HEK293T (cell line): ENCODE data around the gene WRAP73.

Experiments used
- CTCF ChIA-PET: fragments of 350-600 bp; formaldehyde crosslinking; extraction: SDS; loops from one replicate; lab custom pipeline; 2021; ENCODE audit warnings: antibody characterized with exemption, inconsistent platforms; lab: Yijun Ruan, JAX
- POLR2A ChIA-PET: fragments of 350-600 bp; formaldehyde crosslinking; extraction: SDS; loops from one replicate; lab custom pipeline; 2020; ENCODE audit warnings: antibody characterized with exemption, inconsistent platforms; lab: Yijun Ruan, JAX
- DNase-seq: peaks from one replicate; pipeline ENCODE4 v3.0.0; 2012; ENCODE audit warnings: mixed read lengths; ENCODE audit errors: extremely low spot score
- ARNT ChIP-seq: fragments of 450-650 bp; IDR thresholded peaks from 2 replicates; pipeline ENCODE4 v1.6.1; 2017; ENCODE audit warnings: mild to moderate bottlenecking
- BHLHE40 ChIP-seq: fragments of 450-650 bp; IDR thresholded peaks from 2 replicates; pipeline ENCODE4 v1.6.1; 2016; ENCODE audit warnings: mild to moderate bottlenecking, moderate library complexity, borderline replicate concordance
- CTBP1 ChIP-seq: fragments of 450-650 bp; IDR thresholded peaks from 2 replicates; pipeline ENCODE4 v1.6.1; 2016; ENCODE audit warnings: borderline replicate concordance
- ELF4 ChIP-seq: fragments of 450-650 bp; IDR thresholded peaks from 2 replicates; pipeline ENCODE4 v1.6.1; 2017; ENCODE audit warnings: antibody characterized with exemption
- FOXA1 ChIP-seq: fragments of 450-650 bp; IDR thresholded peaks from 2 replicates; pipeline ENCODE4 v1.6.1; 2016; ENCODE audit warnings: mild to moderate bottlenecking
- FOXK2 ChIP-seq: fragments of 450-650 bp; IDR thresholded peaks from 2 replicates; pipeline ENCODE4 v1.6.1; 2016; ENCODE audit warnings: mild to moderate bottlenecking
- FOXM1 ChIP-seq: fragments of 450-650 bp; IDR thresholded peaks from 2 replicates; pipeline ENCODE4 v1.6.1; 2017; ENCODE audit warnings: mild to moderate bottlenecking, borderline replicate concordance
- HDGF ChIP-seq: fragments of 450-650 bp; IDR thresholded peaks from 2 replicates; pipeline ENCODE4 v1.6.1; 2017; ENCODE audit warnings: antibody characterized with exemption, borderline replicate concordance
- L3MBTL2 ChIP-seq: fragments of 450-650 bp; conservative IDR thresholded peaks from 2 replicates; pipeline ENCODE4 v1.6.1; 2016; ENCODE audit warnings: mild to moderate bottlenecking
- LEF1 ChIP-seq: fragments of 450-650 bp; IDR thresholded peaks from 2 replicates; pipeline ENCODE4 v1.6.1; 2017; ENCODE audit warnings: mild to moderate bottlenecking, borderline replicate concordance
- NFRKB ChIP-seq: fragments of 450-650 bp; IDR thresholded peaks from 2 replicates; pipeline ENCODE4 v1.6.1; 2016; ENCODE audit warnings: mild to moderate bottlenecking, moderate library complexity
- SP1 ChIP-seq: fragments of 450-650 bp; IDR thresholded peaks from 2 replicates; pipeline ENCODE4 v1.6.1; 2017
- SUZ12 ChIP-seq: fragments of 450-650 bp; IDR thresholded peaks from 2 replicates; pipeline ENCODE4 v1.6.1; 2016; ENCODE audit warnings: mild to moderate bottlenecking
- TARDBP ChIP-seq: fragments of 450-650 bp; IDR thresholded peaks from 2 replicates; pipeline ENCODE4 v1.6.1; 2016
- ZNF384 ChIP-seq: fragments of 450-650 bp; IDR thresholded peaks from 2 replicates; pipeline ENCODE4 v1.6.1; 2016
- TF ChIP-seq, protein P1 (sequence below): fragments of 450-650 bp; IDR thresholded peaks from 2 replicates; pipeline ENCODE4 v1.6.1; 2016

The WRAP73 gene

GRCh38 chr1:3673381-3674099 is 23.6 kb upstream of the WRAP73 start:
- ChIA-PET POLR2A (no interaction called here), CTCF (no interaction called here)
- no peak for TF ChIP-seq CTBP1
- no peak for TF ChIP-seq ARNT
- TF ChIP-seq FOXA1, result no peak
- TF ChIP-seq ZNF384, result no peak
- DNase-seq, result no peak

DNA sequence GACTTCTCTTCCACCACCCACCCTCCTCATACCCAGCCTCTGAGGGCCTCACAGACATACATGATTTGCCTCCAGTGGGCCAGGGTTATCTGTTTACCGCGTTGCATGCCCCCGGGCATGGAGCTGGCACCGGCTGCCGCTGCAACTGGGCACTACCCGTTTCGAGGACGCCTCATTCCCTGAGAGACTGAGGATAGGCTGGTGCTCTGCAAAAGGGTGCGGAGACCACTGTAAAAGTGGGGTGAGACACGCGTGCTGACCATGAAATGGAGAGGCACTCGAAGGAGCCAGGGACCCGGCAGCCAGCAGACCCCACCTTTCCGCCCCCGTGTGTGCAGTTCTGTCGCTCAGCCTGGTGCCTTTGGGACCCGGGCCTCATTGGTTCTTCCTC is 23.1 kb upstream of the WRAP73 start:
- CTCF ChIA-PET, result no interaction called here
- POLR2A ChIA-PET, result no interaction called here
- no peak for DNase-seq
- TF ChIP-seq FOXA1 (no peak), ARNT (no peak), BHLHE40 (no peak), SP1 (no peak), CTBP1 (no peak), LEF1 (no peak), L3MBTL2 (no peak), FOXM1 (no peak), ZNF384 (no peak), ELF4 (no peak), FOXK2 (no peak), TARDBP (no peak), NFRKB (no peak), SUZ12 (no peak), HDGF (no peak)
- TF ChIP-seq, protein P1, sequence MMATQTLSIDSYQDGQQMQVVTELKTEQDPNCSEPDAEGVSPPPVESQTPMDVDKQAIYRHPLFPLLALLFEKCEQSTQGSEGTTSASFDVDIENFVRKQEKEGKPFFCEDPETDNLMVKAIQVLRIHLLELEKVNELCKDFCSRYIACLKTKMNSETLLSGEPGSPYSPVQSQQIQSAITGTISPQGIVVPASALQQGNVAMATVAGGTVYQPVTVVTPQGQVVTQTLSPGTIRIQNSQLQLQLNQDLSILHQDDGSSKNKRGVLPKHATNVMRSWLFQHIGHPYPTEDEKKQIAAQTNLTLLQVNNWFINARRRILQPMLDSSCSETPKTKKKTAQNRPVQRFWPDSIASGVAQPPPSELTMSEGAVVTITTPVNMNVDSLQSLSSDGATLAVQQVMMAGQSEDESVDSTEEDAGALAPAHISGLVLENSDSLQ, result no peak

DNA sequence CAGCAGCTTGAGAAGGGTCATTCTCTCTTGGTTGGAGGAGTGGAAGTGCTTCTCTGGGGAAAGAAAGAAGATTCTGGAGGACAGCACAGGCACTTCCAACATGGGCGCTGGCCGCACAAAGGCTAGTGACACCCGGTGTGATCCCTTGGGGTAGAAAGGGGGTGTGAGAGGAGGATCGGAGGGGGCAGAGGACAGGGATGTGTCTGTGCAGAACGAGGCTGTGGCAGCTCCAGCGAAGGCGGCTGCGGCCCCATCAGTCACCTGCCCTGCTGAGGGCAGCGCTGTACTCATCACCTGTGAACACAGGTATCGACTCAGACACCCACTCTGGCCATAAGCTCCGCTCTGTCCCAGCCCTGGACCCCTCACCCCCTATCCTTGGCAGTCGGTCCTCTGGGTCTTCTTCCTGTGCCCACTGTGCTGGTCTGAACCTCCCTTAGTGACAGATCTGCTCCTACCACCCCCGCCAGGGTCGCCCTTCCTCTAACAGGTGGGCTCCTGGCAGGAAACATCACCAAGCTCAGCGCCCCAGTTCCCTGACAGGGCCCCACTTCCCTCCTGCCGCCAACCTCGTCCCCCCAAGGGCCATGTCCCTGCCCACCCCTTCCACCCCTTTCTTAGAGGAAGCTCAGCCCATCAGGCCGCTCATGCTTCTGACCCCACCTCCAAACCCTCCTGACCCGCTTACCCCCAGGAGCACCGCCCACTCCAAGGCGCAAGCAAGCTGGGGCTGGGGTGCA is 22.5 kb upstream of the WRAP73 start:
- TF ChIP-seq ARNT, result no peak
- no peak for TF ChIP-seq SP1
- TF ChIP-seq TARDBP, result no peak
- no peak for TF ChIP-seq NFRKB
- no peak for TF ChIP-seq SUZ12
- TF ChIP-seq, protein P1, result no peak
- TF ChIP-seq LEF1, result no peak
- no peak for TF ChIP-seq FOXA1
- no peak for TF ChIP-seq FOXK2
- no peak for TF ChIP-seq CTBP1
- no peak for TF ChIP-seq BHLHE40
- TF ChIP-seq FOXM1, result no peak
- TF ChIP-seq L3MBTL2, result no peak
- TF ChIP-seq ZNF384, result no peak
- no peak for TF ChIP-seq ELF4
- TF ChIP-seq HDGF, result no peak
- ChIA-PET POLR2A (no interaction called here), CTCF (no interaction called here)
- no peak for DNase-seq

DNA sequence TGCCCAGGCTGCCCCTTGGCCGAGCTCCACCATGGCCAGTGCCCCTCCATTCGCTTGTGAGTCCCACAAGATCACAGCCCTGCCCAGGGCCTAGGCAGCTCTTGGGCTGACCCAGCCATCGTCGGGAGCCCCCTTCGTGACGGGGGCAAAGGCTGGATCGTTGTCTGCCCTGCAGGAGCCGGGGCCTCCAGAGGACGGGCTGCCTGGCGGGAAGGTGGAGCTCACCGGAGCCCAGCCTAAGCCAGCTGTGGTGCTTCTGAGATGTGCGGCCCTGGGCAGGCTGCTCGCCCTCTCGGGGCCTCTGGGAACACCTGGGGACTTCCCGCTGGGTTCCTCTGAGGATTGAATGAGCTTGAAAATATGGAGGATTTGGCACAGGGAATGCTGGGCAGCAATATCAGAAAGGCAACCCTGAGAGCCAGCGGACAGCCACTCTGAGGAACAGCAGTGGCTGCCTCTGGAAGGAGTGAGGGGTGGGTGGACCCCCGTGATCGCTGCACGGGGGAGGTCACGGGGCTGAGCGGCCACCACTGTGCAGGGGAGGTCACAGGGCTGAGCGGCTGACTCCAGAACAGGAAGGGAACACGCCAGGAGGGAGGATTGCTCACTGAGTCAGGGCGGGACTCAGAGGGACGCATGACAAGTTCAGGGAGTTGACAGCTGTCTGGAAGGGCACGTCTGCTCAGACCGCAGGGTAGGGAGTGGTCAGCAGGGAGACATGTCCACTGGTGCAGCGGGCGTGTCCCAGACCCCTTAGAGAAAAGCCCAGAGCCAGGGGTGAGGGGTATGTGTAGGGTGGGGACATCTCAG is 21.7 kb upstream of the WRAP73 start:
- DNase-seq, result no peak
- POLR2A ChIA-PET, result no interaction called here
- CTCF ChIA-PET, result no interaction called here

DNA sequence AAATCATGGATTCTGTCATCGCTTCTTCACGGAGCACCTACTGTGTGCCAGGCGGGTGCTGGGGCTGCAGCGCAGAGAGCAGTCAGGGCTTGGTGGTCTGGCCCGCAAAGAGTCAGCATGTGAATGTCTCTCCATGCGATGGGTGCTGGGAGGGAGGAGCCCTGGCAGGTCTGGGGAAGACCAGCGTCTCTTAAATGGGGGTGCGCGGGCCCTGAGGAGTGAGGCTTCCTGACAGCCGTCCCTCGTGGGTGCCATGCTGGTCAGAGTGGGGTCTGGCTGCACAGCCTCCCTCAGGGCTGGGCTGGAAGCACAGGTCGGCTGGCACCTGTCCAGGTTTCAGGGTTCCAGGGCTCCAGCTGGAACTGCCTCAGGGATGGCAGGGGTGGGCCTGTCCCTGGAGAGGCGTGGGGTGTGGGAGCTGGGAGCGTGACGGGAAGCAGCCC is 20.9 kb upstream of the WRAP73 start:
- CTCF ChIA-PET, result no interaction called here
- POLR2A ChIA-PET, result no interaction called here
- no peak for TF ChIP-seq ARNT
- no peak for TF ChIP-seq ELF4
- TF ChIP-seq SP1, result no peak
- no peak for TF ChIP-seq LEF1
- no peak for TF ChIP-seq BHLHE40
- no peak for TF ChIP-seq FOXA1
- TF ChIP-seq, protein P1, result no peak
- TF ChIP-seq FOXM1, result no peak
- TF ChIP-seq TARDBP, result no peak
- no peak for TF ChIP-seq L3MBTL2
- no peak for TF ChIP-seq HDGF
- no peak for TF ChIP-seq ZNF384
- TF ChIP-seq NFRKB, result no peak
- no peak for TF ChIP-seq CTBP1
- no peak for TF ChIP-seq FOXK2
- TF ChIP-seq SUZ12, result no peak
- no peak for DNase-seq

More for the DNA sequence above, 21.7 kb upstream of the WRAP73 start:
- TF ChIP-seq FOXM1 (no peak), SUZ12 (no peak), FOXA1 (no peak), NFRKB (no peak), TARDBP (no peak), SP1 (no peak), LEF1 (no peak), ARNT (no peak), FOXK2 (no peak), HDGF (no peak), BHLHE40 (no peak), CTBP1 (no peak), ZNF384 (no peak), L3MBTL2 (no peak), ELF4 (no peak)
- TF ChIP-seq, protein P1, result no peak
